WTC11 (cell line): ENCODE data around the gene EEFSEC. TPM values are rescaled to one million over a fixed set of nuclear protein-coding genes. Genes with fewer than 3 reads are reported as not detected.

ENCODE experiments used
- ATAC-seq: fragments of 200-7000 bp; cut with Tn5 transposase; 2 replicates; pipeline ENCODE4 v1.10.0; 2021; ENCODE audit warnings: mild to moderate bottlenecking, moderate library complexity
- CTCF ChIA-PET: fragments of 300-600 bp; sonication (Branson Sonifier 250); formaldehyde crosslinking; loops from one replicate; lab custom pipeline; 2021; ENCODE audit warnings: antibody characterized with exemption; lab: Charles Lee
- POLR2A ChIA-PET: fragments of 350-600 bp; sonication (Branson Sonifier 250); formaldehyde crosslinking; loops from one replicate; lab custom pipeline; 2021; ENCODE audit warnings: antibody characterized with exemption; lab: Charles Lee
- DNase-seq: peaks from one replicate; pipeline ENCODE4 v3.0.0; 2021; ENCODE audit warnings: low spot score
- H3K27ac Mint-ChIP-seq: 2 replicates; pipeline ENCODE4 v1.8.0; 2021; ENCODE audit warnings: mixed read lengths
- H3K27me3 Mint-ChIP-seq: 2 replicates; pipeline ENCODE4 v1.8.0; 2021; ENCODE audit warnings: low read depth, mild to moderate bottlenecking, moderate library complexity, mixed read lengths
- H3K36me3 Mint-ChIP-seq: 2 replicates; pipeline ENCODE4 v1.8.0; 2021; ENCODE audit warnings: mixed read lengths
- H3K4me1 Mint-ChIP-seq: 2 replicates; pipeline ENCODE4 v1.8.0; 2022; ENCODE audit warnings: mixed read lengths
- H3K4me3 Mint-ChIP-seq: 2 replicates; pipeline ENCODE4 v1.8.0; 2021; ENCODE audit warnings: mild to moderate bottlenecking, moderate library complexity, mixed read lengths
- H3K9me3 Mint-ChIP-seq: 2 replicates; pipeline ENCODE4 v1.8.0; 2021; ENCODE audit warnings: mixed read lengths
- AFF4 ChIP-seq: sonication (generic); formaldehyde crosslinking; IDR thresholded peaks from 2 replicates; pipeline ENCODE4 v1.8.1; 2023; ENCODE audit warnings: mild to moderate bottlenecking, missing genetic modification reagents, borderline replicate concordance
- CREB1 ChIP-seq: sonication (generic); formaldehyde crosslinking; IDR thresholded peaks from 2 replicates; pipeline ENCODE4 v1.8.0; 2023; ENCODE audit warnings: mild to moderate bottlenecking, missing genetic modification reagents
- HMGA2 ChIP-seq: fragments of 250-450 bp; sonication (Bioruptor Pico); IDR thresholded peaks from 2 replicates; pipeline ENCODE4 v1.4.0; 2021; ENCODE audit warnings: mild to moderate bottlenecking, moderate library complexity
- HMGXB4 ChIP-seq: sonication (generic); formaldehyde crosslinking; IDR thresholded peaks from 2 replicates; pipeline ENCODE4 v1.8.1; 2023; ENCODE audit warnings: mild to moderate bottlenecking, moderate library complexity, missing genetic modification reagents
- JUN ChIP-seq: sonication (generic); formaldehyde crosslinking; IDR thresholded peaks from 2 replicates; pipeline ENCODE4 v1.8.0; 2023; ENCODE audit warnings: mild to moderate bottlenecking, missing genetic modification reagents
- RELA ChIP-seq: sonication (generic); formaldehyde crosslinking; IDR thresholded peaks from 2 replicates; pipeline ENCODE4 v1.8.1; 2022; ENCODE audit warnings: missing genetic modification reagents, mild to moderate bottlenecking, borderline replicate concordance
- STAT6 ChIP-seq: sonication (generic); formaldehyde crosslinking; conservative IDR thresholded peaks from 2 replicates; pipeline ENCODE4 v1.8.1; 2023; ENCODE audit warnings: mild to moderate bottlenecking, low read depth, missing genetic modification reagents, moderate library complexity
- TEAD1 ChIP-seq: sonication (generic); formaldehyde crosslinking; IDR thresholded peaks from 2 replicates; pipeline ENCODE4 v1.8.0; 2022; ENCODE audit warnings: mild to moderate bottlenecking, missing genetic modification reagents
- TEAD4 ChIP-seq: sonication (generic); formaldehyde crosslinking; IDR thresholded peaks from 2 replicates; pipeline ENCODE4 v1.8.0; 2022; ENCODE audit warnings: mild to moderate bottlenecking, missing genetic modification reagents
- ZNF121 ChIP-seq: sonication (generic); formaldehyde crosslinking; IDR thresholded peaks from 2 replicates; pipeline ENCODE4 v1.8.0; 2023; ENCODE audit warnings: missing genetic modification reagents
- ZNF219 ChIP-seq: sonication (generic); formaldehyde crosslinking; IDR thresholded peaks from 2 replicates; pipeline ENCODE4 v1.8.0; 2023; ENCODE audit warnings: missing genetic modification reagents, mild to moderate bottlenecking, borderline replicate concordance
- ZNF232 ChIP-seq: sonication (generic); formaldehyde crosslinking; IDR thresholded peaks from 2 replicates; pipeline ENCODE4 v1.8.0; 2022; ENCODE audit warnings: mild to moderate bottlenecking, missing genetic modification reagents
- ZNF281 ChIP-seq: sonication (generic); formaldehyde crosslinking; IDR thresholded peaks from 2 replicates; pipeline ENCODE4 v1.8.0; 2023; ENCODE audit warnings: mild to moderate bottlenecking, missing genetic modification reagents
- ZNF425 ChIP-seq: fragments of 250-450 bp; sonication (Bioruptor Pico); conservative IDR thresholded peaks from 2 replicates; pipeline ENCODE4 v1.9.0; 2021; ENCODE audit warnings: mild to moderate bottlenecking
- ZNF671 ChIP-seq: fragments of 250-450 bp; sonication (Bioruptor Pico); IDR thresholded peaks from 2 replicates; pipeline ENCODE4 v1.8.0; 2021; ENCODE audit warnings: mild to moderate bottlenecking
- total RNA-seq: library from RNA; stranded (reverse); gene quantifications from 3 replicates; pipeline ENCODE4 v1.2.3, GENCODE V29; 2021
- TF ChIP-seq, protein P1 (sequence below): sonication (generic); formaldehyde crosslinking; IDR thresholded peaks from 2 replicates; pipeline ENCODE4 v1.8.0; 2022; ENCODE audit warnings: mild to moderate bottlenecking, missing genetic modification reagents
- TF ChIP-seq, protein P2 (sequence below): fragments of 250-450 bp; sonication (Bioruptor Pico); IDR thresholded peaks from 2 replicates; pipeline ENCODE4 v1.9.0; 2021; ENCODE audit warnings: mild to moderate bottlenecking

The EEFSEC gene
- total RNA-seq, 1 experiment from 2014 or later = 13.7 TPM

- peaks cover 6% of the 10 kb centered on the region; the same call in 1 of the 2 replicates for H3K4me1 Mint-ChIP-seq
- no peak overlapping the region for H3K27ac Mint-ChIP-seq
- no peak for TF ChIP-seq ZNF121 (CRISPR knock-in tag)
- no peak for TF ChIP-seq RELA
- TF ChIP-seq ZNF281 = no peak
- no peak for TF ChIP-seq ZNF219 (CRISPR knock-in tag)
- TF ChIP-seq TEAD4 (CRISPR knock-in tag) = no peak
- TF ChIP-seq ZNF232 (CRISPR knock-in tag) = no peak
- TF ChIP-seq CREB1 (CRISPR knock-in tag) = no peak
- TF ChIP-seq HMGA2 (CRISPR knock-in tag) = no peak
- TF ChIP-seq STAT6 = no peak
- TF ChIP-seq JUN = no peak
- no peak for TF ChIP-seq TEAD1 (CRISPR knock-in tag)
- TF ChIP-seq, protein P1, sequence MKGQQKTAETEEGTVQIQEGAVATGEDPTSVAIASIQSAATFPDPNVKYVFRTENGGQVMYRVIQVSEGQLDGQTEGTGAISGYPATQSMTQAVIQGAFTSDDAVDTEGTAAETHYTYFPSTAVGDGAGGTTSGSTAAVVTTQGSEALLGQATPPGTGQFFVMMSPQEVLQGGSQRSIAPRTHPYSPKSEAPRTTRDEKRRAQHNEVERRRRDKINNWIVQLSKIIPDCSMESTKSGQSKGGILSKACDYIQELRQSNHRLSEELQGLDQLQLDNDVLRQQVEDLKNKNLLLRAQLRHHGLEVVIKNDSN = no peak
- TF ChIP-seq ZNF671 (CRISPR knock-in tag) = no peak
- no peak for TF ChIP-seq AFF4 (CRISPR knock-in tag)
- TF ChIP-seq, protein P2, sequence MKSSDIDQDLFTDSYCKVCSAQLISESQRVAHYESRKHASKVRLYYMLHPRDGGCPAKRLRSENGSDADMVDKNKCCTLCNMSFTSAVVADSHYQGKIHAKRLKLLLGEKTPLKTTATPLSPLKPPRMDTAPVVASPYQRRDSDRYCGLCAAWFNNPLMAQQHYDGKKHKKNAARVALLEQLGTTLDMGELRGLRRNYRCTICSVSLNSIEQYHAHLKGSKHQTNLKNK (CRISPR knock-in tag) = no peak
- TF ChIP-seq HMGXB4 = no peak
- TF ChIP-seq ZNF425 (CRISPR knock-in tag) = no peak
- TF ChIP-seq, all 79 proteins: peak for 0
- no peaks in the 10 kb centered on the region for H3K9me3 Mint-ChIP-seq
- no peak overlapping the region for H3K4me3 Mint-ChIP-seq
- ChIA-PET CTCF (no interaction called here), POLR2A (no interaction called here)
- no peaks in the 10 kb centered on the region for H3K27me3 Mint-ChIP-seq
- DNase-seq = no peak
- H3K36me3 Mint-ChIP-seq = peaks cover 4% of the 10 kb centered on the region; the same call in 1 of the 2 replicates
- ATAC-seq = no peak
Measured at GRCh38 chr3:128353991-128354687, 200.9 kb downstream of the EEFSEC start.
